HG03432 (cell line): ENCODE measurements around the gene NARS2.
"Not testable (repeated sequence)": the region's sequence is repeated elsewhere in the genome, so short reads cannot be mapped to it uniquely, and the experiment has no call there.

ENCODE experiments used
- ATAC-seq: cut with Tn5 transposase; IDR thresholded peaks from one replicate; pipeline ENCODE4 v1.9.1; 2021; ENCODE audit warnings: mild to moderate bottlenecking, moderate library complexity; ENCODE audit not compliant: unreplicated experiment

The NARS2 gene

GRCh38 chr11:78493413-78493975 lies 81.2 kb downstream of the NARS2 start:
- ATAC-seq, result no peak

DNA sequence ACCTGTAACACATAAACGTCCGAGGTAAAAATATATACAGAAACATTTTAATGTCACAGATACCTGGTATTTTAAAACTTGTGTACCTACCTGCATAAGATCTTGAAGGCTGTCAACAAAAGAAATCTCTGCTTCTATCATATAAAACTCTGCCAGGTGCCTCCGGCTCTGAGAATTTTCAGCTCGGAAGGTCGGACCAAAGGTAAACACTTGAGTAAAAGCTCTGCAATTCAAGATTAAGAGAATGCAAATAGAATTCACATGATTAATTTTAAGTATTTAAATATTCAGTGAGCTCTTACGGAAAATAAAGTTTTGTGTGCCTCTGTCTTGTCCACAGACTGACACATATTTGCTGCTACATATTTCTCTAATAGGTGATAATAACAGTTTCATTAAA lies 81.7 kb downstream of the NARS2 start:
- ATAC-seq, result no peak

DNA sequence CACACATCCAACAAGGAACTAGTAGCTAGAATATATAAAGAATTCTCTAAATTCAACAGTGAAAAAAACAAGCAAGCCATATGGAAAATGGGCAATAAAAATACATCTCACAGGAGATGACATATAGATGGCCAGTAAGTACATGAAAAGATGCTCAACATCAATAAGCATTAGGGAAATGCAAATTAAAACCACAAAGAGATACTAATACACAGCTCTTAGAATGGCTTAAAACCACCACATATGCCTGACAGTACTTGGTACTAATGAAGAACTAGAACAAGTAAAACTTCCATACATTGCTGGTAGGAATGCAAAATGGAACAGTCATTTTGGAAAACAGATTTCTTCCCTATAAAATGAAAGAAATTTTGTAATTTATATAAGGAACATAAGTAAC lies 85.5 kb downstream of the NARS2 start:
- ATAC-seq, result no peak

DNA sequence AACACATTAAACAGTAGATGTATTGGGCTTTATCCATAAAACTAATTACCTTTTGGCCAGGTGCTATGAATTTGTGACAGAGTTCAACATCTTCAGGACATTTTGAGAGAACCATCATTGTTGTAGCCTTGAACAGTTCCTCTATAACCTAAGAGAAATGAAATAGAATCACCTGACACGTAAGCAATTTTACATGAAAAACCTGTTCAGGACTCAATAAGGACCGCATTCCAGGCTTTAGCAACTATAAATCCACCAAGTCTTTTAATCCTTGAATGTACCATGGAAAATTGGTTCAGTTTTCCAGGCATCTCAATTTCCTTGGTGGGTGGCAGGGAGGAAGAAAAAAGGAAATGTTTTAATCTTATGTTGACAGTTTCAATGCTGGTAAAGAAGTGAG lies 96.1 kb downstream of the NARS2 start:
- ATAC-seq, result no peak

DNA sequence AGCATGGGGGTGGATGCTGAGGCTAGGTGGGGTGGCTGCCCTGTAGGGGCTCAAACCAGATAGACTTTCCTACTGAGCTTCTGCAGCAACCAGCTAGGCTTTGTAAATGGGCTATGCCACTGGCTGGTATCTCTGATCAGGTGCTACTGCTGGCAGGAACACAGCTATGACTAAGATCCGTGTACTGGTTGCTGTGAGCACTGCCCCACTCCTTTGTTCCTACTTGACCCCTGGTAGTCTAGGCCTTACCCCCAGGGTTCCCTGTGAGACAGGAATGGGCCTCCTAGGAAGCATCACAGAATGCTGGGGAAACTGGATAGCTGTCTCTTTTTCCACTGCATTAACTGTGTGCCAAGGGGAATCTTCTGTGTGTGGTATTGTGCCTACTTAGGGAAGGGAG lies 98.6 kb downstream of the NARS2 start:
- no peak for ATAC-seq

- ATAC-seq, result no peak
Measured at GRCh38 chr11:78474451-78474850, 100.2 kb downstream of the NARS2 start.

GRCh38 chr11:78472905-78473304 lies 101.8 kb downstream of the NARS2 start:
- no peak for ATAC-seq

GRCh38 chr11:78472382-78472781 lies 102.3 kb downstream of the NARS2 start:
- ATAC-seq, result no peak

- ATAC-seq, result no peak
Measured at GRCh38 chr11:78470861-78471442, 103.7 kb downstream of the NARS2 start.

DNA sequence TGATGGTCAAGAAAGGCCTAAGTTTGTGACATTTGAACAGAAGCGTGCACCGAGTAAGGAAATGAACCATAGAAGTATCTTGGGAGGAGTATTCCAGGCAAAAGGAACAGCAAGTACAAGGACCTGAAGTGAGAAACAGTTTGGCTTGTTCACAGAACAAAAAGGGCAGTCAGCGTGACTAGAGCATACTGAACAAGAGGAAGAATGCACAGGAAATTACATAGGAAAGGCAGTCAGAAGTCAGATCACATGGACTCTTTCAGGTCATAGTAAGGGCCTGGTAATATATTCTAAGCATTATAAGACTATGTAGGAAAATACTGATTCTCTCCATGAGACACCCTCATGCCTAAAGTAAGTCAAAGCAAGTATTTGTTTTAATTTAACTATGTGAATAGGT lies 104.8 kb downstream of the NARS2 start:
- ATAC-seq, result no peak

- no peak for ATAC-seq
Measured at GRCh38 chr11:78467931-78468330, 106.7 kb downstream of the NARS2 start.

GRCh38 chr11:78467370-78467769 lies 107.3 kb downstream of the NARS2 start:
- no peak for ATAC-seq

DNA sequence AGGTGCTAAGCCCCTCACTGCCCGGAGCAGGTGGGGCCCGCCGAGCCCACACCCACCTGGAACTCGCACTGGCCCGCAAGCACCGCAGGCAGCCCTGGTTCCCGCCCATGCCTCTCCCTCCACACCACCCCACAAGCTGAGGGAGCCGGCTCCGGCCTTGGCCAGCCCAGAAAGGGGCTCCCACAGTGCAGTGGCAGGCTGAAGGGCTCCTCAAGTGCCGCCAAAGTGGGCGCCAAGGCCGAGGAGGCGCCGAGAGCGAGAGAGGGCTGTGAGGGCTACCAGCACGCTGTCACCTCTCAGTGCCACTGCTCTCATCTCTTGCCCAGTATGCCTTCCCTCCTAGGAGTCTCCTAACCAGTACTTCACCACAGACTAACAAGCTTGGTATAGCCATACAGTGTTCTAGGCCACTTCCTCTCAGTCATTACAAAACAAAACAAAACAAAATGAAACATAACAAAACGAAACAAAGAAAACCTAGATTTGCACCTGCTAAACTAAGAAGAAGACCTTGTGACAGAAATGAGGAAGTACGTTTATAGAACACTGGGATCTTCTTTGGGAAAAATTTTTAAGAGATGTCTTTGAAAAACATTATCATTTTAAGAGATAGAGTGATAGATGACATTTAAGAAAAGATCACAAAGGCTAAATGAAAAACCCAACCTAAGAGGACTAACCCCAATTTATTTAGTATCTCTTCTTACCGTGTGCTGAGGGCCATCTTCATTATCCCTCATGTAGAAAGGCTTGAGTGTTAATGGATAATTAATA lies 109.3 kb downstream of the NARS2 start:
- ATAC-seq, result peak; percentile 99

DNA sequence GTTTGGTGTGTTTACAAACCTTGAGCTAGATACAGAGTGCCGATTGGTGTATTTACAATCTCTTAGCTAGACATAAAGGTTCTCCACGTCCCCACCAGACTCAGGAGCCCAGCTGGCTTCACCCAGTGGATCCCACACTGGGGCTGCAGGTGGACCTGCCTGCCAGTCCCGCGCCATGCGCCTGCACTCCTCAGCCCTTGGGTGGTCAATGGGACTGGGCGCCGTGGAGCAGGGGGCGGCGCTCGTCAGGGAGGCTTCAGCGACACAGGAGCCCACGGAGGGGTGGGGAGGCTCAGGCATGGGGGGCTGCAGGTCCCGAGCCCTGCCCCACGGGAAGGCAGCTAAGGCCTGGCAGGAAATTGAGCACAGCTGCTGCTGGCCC lies 109.9 kb downstream of the NARS2 start:
- not testable (repeated sequence) for ATAC-seq

DNA sequence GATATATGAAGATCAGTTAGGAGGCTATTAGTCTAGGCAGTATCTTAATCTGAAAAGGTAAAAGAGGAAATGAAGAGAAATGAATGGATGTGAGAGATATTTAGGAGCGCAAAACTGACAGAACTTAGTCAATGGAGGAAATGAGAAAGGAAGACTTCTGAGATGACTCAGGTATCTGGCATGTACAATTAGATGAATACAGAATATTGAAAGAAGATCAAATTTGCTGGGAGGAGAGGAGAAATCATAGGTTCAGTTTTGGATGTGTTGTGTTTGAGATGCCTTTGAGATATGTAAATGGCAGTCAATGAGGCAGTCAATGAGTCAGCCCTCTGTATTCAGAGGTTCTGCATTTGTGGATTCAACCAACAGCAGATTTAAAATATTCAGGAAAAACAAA lies 114.2 kb downstream of the NARS2 start:
- no peak for ATAC-seq

GRCh38 chr11:78459738-78460137 lies 114.9 kb downstream of the NARS2 start:
- ATAC-seq, result no peak

DNA sequence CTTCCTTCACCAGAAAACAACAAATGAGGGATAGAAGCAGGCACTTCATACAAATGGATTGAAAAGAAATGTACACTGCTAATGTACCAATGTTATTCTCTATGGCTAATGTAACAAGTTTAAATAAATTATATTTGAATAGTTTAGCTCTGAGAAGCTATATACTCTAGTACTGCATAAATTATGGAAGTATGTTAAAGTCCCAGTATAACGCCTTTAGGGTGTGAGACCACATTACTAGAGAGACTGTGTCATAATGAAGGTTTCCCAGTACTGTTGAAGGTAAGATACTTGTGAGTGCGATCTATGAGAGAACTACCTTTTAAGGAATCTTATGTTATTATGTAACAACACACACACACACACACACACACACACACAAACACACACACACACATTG lies 117.2 kb downstream of the NARS2 start:
- ATAC-seq, result no peak

DNA sequence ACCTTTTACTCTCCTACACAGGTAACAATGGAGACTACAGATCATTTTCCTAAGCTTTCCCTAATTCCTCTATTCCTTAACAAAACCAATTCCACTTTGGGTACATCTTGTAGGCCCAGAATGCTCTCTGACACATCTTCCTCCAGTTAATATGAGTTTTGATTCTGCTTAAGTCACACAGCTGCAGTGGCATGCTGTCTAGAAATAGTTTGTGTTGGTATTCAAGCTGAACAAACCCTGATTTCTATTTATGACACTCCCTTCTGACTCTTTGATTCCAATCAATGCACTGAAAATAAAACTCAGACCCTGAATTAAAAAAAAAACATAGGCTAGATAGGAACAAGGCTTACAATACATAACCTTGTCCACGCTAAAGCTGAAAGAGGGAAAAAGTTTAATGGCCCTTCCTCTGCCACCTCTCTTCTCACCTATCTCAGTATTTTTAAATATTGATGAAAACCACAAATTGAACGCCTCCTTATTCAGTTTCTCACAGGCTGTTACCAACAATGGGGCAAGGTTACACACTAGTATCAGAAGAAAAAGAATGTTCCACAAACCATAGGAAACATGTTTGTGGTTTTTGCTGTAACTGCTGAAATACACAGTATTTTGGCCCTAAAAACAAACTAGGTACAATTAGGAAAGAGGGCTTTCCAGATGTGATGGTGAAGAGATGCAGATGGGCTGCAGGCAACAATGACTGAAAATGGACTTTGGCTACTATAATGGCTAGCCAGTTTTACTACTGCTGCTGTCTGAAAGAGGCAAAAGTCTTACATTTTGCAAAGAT lies 121.3 kb downstream of the NARS2 start:
- ATAC-seq, result peak; percentile 40

- ATAC-seq, result no peak
Measured at GRCh38 chr11:78451371-78452150, 123.1 kb downstream of the NARS2 start.

DNA sequence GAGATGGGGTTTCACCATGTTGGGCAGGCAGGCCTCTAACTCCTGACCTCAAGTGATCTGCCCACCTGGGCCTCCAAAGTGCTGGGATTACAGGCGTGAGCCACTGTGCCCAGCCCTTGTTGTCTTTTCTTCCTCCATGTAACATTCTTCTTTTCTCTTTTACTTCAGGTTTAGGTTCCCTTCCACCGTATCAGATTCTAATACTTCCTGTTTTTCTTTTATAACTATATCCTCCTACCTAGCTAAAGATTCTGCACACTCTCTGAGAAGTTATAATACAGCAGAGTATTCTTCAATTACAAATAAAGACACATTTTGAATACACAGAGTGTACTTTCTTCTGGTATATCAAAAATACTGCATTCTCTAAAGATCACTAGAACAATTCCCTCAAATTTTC lies 123.8 kb downstream of the NARS2 start:
- no peak for ATAC-seq

DNA sequence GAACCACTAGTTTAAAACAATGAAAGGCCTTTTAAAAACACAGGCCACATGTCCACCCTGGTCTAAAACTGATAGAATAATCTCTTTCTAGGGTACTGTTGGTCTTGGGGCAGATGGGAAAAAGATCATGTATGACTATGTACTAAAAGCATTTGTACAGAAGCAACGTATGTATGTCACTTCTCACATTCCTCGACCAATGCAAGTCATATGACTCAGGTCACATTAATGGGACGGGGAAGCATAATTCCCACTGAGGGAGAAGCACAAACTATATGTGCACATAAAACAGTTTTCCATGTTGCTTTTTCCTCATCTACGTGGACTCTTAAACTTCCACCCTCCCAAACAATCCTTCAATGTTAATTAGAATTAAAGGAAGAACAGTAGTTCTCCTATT lies 124.8 kb downstream of the NARS2 start:
- no peak for ATAC-seq
